HG03469 (cell line): Measurements from ENCODE around the gene HOXD9.

Experiments
- ATAC-seq: cut with Tn5 transposase; IDR thresholded peaks from one replicate; pipeline ENCODE4 v1.9.1; 2021; ENCODE audit warnings: mild to moderate bottlenecking, moderate library complexity, moderate number of reproducible peaks; ENCODE audit not compliant: unreplicated experiment

HOXD9 gene

DNA sequence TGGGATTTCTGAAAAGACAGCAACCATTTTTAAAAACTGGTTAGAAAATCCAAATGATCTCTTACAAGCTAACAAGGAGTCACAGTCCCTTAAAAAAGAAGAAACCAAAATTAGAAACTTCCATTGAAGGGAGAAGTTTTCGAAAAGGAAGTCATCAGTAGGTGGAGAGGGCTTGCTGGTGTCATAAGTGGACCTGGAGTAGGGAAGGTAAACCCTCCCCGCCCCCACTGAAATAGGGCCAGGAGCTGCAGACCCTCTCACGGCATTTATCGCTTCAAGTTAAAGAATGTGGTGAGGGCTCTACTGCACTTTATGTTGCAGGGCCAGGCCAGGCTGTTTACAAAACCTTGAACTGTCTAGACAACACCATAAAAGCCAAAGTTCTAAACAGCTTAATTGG, 12.6 kb upstream of the HOXD9 start:
- no peak for ATAC-seq

DNA sequence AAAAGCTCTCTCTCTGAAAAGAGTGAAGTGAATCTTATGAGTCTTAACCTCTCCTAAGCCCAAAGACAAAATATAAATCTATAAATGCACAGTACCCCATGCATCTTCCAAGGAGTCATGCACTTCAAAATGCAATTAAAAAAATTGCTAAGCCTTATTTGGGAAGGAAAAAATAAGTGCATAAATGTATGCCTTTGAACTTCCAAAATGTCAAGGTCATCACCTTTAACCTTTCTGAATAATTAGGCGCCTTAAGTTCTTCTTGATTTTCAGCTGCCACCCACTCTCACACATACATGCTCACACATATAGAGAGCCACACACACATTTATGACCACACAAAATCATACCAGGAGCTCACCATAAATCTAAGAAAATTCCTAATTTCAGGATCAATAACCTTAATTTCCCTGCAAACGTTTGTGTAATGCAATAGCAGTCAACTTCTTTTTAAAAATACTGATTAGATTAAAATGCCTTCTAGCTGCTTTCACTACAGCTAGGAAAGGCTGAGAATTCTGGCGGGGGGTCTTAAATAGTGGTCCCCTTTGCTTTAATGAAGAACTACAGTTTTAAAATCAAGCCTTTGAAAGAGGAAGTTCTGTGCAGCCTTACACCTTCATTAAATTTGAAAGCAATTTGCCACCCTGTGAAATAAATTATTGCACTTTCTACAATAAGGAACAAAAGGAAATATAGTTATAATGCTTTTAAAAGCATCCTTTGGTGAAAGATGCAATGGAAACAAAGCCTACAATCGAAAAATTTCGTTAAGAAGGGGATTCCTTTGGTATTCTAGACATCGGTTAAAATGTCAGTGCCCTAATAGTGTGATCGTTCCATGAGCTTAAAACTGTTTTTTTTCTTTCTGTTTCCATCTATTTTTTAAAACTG, 11.9 kb upstream of the HOXD9 start:
- ATAC-seq: no peak

DNA sequence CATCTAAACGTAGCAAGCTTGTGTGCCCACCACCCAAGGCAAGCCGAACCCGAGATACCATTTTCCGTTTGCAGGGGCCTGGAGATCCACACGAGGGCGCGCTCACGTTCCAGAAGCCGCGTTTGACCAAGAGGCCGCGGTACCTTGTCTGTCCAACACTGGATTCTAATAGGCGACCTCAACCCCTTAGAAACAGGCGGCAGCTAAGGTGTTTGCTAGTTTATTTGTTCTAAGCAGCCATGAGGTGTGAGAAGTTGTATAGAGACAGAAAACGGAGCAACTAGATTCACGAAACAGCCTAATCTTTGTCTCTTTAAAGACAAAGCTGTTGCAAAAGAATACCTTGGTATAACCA, 11.2 kb upstream of the HOXD9 start:
- no peak for ATAC-seq

- no peak for ATAC-seq
Observed at GRCh38 chr2:176111846-176112374, 10.6 kb upstream of the HOXD9 start.

DNA sequence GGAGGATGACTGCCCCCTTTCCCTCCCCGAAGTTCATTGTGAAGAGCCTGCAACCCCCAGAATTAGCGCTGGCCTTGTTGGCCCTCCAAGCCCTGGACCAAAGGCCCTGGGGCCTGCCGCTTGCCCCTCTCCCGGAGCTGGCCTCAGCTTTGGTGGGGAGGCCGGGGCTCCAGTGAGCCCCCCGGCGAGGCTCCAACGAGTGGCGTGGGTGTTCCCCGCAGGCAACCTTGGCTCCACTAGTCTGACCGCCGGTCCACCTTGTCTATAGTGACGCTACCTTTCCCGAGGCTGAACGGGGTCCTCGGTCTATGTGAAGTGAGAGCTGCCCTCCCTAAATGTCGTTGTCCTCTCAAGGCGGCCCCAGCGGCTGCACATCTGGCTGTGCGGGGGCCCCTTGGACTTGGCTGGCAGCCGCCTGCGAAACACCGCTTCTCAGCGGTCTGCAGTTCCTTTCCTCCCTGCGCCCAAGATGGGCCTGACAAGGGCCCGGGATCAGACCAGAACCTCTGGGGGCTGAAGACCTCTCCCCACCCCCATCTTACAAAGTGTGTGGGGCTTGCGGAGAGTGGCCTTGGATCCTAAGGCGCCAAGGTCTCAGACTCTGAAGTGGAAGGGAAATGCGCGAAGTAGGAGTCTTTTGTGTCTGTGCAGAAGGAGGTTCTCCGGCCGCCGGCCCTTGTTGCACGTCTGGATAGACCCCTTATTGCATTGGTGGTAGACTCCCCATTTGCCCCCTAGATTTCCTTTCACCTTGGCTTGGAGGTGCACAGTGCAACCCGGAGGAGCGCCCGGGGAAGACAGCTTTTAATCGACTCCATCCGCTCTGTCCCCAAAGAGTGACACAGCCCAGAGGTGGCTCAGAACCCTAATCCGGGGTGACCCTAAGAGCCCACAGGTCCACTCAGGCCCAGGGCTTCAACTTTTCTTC, 9.9 kb upstream of the HOXD9 start:
- ATAC-seq: no peak

DNA sequence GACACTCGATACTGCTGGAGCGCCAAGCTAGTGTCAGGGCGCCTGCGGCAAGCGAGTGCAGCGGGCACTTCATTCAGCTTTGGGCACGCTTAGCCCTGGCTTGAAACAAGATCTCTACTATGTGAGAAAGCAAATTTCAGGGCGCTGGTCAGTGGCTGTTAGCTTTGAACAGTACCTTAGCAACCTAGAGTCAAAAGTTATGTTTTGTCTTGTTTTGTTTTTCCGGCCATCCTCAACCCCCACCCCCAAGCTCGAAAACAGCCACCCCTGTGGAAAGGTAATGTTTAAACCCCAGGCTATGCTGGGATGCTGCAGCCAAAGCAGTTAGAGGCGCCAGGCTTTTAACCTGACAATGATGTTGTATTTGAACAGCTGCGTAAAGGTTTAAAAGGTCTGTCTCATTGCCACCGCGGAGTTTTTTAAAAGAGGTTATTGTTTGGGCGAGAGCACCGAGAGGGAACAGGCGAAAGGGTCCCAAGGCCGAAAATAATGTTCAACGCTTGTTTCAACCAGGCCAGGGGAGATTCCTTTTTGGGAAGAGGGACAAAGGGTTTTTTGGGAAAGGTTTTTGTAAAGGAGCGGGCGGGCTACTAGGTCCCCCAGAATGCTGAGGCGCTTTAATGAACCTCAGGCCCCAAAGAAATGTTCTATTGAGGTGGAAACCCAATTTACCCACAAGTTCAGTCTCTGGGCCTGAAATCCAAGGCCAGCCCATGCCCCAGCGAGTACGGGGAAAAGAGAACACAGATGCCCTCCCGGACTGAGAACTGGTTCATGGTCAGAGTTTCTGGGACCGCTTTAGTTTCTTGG, 8.2 kb upstream of the HOXD9 start:
- no peak for ATAC-seq

GRCh38 chr2:176114930-176115625, 7.4 kb upstream of the HOXD9 start:
- ATAC-seq: no peak

GRCh38 chr2:176115883-176116813, 6.4 kb upstream of the HOXD9 start, which contains the start of gene HOXD10:
HOXD10 (plus strand) TSS chr2:176116778; CDS start chr2:176116834, 56 bp downstream.
- no peak for ATAC-seq

- no peak for ATAC-seq
Observed at GRCh38 chr2:176117162-176117822, 5.2 kb upstream of the HOXD9 start.

GRCh38 chr2:176117823-176118371, 4.6 kb upstream of the HOXD9 start:
- ATAC-seq: no peak

DNA sequence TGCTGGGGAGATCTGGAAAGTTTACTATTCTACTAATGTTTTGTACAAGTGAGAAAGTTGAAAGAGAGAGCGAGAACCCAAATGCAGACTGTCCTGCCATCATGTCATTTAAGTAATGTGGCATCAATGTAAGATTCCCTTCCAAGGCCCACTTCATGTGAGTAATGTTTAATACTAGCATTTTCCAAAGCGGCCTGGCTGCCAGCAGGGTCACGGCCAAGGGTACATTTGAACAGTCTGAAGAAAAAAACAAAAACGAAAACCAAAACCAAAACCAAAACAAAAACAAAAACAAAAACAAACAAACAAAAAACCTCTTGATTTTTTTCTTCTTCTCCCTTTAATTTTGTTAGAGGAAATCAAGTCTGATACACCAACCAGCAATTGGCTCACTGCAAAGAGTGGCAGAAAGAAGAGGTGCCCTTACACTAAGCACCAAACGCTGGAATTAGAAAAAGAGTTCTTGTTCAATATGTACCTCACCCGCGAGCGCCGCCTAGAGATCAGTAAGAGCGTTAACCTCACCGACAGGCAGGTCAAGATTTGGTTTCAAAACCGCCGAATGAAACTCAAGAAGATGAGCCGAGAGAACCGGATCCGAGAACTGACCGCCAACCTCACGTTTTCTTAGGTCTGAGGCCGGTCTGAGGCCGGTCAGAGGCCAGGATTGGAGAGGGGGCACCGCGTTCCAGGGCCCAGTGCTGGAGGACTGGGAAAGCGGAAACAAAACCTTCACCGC, 3.7 kb upstream of the HOXD9 start:
- no peak for ATAC-seq

- no peak for ATAC-seq
Observed at GRCh38 chr2:176120364-176121189, 1.9 kb upstream of the HOXD9 start.

DNA sequence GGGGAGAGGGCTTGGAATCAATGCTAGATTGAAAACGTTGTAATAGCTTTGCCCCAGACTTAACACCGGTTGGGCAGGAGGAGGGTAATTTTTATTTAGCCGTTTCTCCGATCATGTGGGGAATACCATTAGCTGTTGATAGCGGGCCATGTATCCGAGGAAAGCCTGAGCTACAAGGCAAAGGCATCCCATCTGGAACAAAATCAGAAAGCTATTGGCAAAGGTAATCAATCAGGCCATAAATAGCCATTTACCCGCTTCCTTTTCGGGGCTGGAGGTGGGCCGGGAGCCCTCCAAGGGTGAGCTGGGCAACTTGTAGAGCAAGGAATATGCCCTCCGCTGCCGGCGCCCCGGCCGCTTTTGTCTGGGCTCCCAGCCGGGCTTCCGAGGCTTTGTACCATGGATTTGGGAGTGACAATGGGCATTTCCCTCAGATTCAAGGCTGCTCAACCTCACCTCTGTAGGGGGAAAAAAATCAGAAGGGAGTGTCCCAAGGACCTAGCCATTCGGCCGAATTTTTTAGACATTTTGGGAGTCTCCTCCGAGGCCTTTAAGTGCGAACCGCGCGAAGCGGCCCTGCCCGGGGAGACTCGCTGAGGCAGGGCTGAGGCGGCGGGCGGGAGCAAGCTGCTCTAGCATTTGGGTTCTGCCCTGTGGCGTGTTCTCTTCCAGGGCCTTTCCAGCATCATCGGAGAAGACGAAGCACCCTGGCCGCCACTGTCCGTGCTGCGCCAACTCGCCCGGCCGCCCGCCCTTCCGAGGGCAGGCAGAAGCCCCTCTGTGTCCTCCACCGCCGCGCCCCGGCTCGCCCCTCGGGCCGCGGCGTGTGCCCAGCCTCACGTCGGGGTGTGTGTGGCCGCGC, 1.1 kb upstream of the HOXD9 start:
- ATAC-seq: no peak

DNA sequence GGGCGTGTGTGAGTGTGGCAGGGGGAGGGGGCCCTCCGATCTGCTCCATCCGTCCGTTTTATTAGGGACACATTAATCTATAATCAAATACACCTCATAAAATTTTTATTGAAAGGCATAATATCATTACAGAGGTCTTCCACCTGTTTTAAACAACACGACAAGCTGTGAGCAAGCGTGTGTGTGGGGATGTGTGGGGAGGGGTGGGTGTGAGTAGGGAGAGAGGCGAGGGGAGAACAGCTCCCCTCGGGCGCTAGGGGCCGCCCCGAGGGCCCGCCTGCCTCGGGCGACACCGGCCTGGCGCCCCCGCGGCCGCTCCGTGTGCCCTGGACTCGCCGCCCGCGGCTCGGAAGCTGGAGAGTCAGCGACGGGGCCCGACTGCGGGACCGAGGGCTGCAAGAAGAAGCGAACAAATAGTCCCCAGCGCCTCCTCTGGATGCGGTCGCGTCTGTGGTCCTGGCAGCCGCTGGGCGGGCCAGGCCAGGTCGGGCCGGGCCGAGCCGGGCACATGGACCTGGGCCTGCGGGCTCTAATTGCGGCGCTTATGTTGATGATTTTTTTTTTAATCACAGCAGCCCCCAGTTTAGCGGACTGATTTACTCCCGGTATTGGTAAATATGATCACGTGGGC, 352 bp upstream of the HOXD9 start:
- no peak for ATAC-seq

- ATAC-seq: no peak
Observed at GRCh38 chr2:176123411-176124109, 1.0 kb downstream of the HOXD9 start.
